Subcutaneous abdominal adipose tissue (tissue), 5 donors: ENCODE measurements around the gene EIF1AD.

Source experiments
- H3K27ac ChIP-seq: one replicate; pipeline ENCODE4 v1.7.0; 2013; ENCODE audit warnings: low read depth, mild to moderate bottlenecking, inconsistent platforms, low read length, moderate library complexity
- H3K27me3 ChIP-seq, 5 donors: one replicate each; pipeline ENCODE4 v1.7.0; 2013; ENCODE audit warnings: low read length in 5 of 5, inconsistent platforms in 1 of 5; ENCODE audit not compliant: control insufficient read depth in 5 of 5, insufficient read depth in 4 of 5
- H3K36me3 ChIP-seq, 5 donors: one replicate each; pipeline ENCODE4 v1.7.0; 2013; ENCODE audit warnings: low read length in 5 of 5; ENCODE audit not compliant: control insufficient read depth in 5 of 5, insufficient read depth in 5 of 5
- H3K4me1 ChIP-seq, 5 donors: one replicate each; pipeline ENCODE4 v1.7.0; 2013; ENCODE audit warnings: low read length in 5 of 5, mild to moderate bottlenecking in 3 of 5, moderate library complexity in 1 of 5; ENCODE audit not compliant: control insufficient read depth in 5 of 5, insufficient read depth in 5 of 5
- H3K4me3 ChIP-seq, 5 donors: one replicate each; pipeline ENCODE4 v1.7.0; 2013; ENCODE audit warnings: low read length in 5 of 5, low read depth in 1 of 5
- H3K9ac ChIP-seq, 5 donors: one replicate each; pipeline ENCODE4 v1.7.0; 2013; ENCODE audit warnings: low read length in 5 of 5, mild to moderate bottlenecking in 4 of 5, moderate library complexity in 3 of 5
- H3K9me3 ChIP-seq, 5 donors: one replicate each; pipeline ENCODE4 v1.7.0; 2013; ENCODE audit warnings: low read length in 5 of 5; ENCODE audit not compliant: control insufficient read depth in 5 of 5
- donor health status: healthy.
- donor health status: healthy.
- donor health status: healthy.
- donor health status: healthy.
- donor health status: healthy.

EIF1AD gene

DNA sequence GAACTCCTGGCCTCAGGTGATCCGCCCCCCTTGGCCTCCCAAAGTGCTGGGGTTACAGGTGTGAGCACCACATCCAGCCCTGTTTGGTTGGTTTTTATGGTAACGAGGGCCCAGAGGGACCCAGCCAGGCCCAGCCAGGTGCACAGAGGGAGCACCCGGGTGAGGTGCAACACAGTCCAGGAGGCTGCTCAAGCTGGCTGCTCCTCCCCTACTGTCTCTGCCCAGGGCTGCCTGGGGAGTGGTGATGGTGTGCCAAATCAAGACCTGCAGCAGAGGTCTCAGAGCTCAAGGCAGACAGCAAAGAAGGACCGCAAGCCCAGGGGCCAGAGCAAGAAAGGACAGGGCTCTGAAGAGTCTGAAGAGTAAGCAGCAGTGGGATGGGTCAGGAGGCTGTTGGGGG lies 55.3 kb downstream of the EIF1AD start:
- H3K9ac ChIP-seq, result no peak overlapping the region

More for the DNA sequence above, 55.3 kb downstream of the EIF1AD start:
- Histone ChIP-seq H3K27ac (no peak overlapping the region), H3K4me3 (no peak overlapping the region), H3K27me3 (peaks cover 0 to 7% (median 4%) of the 10 kb centered on the region in 5 donors), H3K9me3 (no peaks in the 10 kb centered on the region), H3K4me1 (peaks cover 0 to 5% (median 0%) of the 10 kb centered on the region in 5 donors), H3K36me3 (no peaks in the 10 kb centered on the region)
